Mammary epithelial cell (primary cell): Measurements from ENCODE around the gene LTBP2.

Source experiments
- CTCF ChIP-seq, 2 donors: IDR thresholded peaks in 1 of 2; conservative IDR thresholded peaks in 1 of 2; 2 replicates each; pipeline ENCODE4 v1.5.1; 2011 to 2012; ENCODE audit warnings: inconsistent platforms in 2 of 2, low read length in 2 of 2, mild to moderate bottlenecking in 2 of 2, control low read depth in 1 of 2, low read depth in 1 of 2; ENCODE audit not compliant: insufficient read depth in 1 of 2; ENCODE audit errors: extremely low read depth in 1 of 2
- EZH2 ChIP-seq: IDR thresholded peaks from 2 replicates; pipeline ENCODE4 v1.6.1; 2012; ENCODE audit warnings: low read length, inconsistent platforms, borderline replicate concordance

- TF ChIP-seq CTCF (conservative IDR thresholded peaks at IDR 0.05 in 1 of 2, IDR thresholded peaks at IDR 0.05 in 1 of 2; ENCODE audit: extremely low read depth in 1 of 2, insufficient read depth in 1 of 2, low read depth in 1 of 2, low read length in 2 of 2) (no peak), EZH2 (no peak)
Observed at GRCh38 chr14:74535756-74536325, 76.2 kb downstream of the LTBP2 start.
